Measurements from ENCODE around the gene RBM12.
A peak's percentile ranks its signal among the peaks of the same experiment; 100 is the strongest.
"Not testable (repeated sequence)": the region's sequence is repeated elsewhere in the genome, so short reads cannot be mapped to it uniquely, and the experiment has no call there.

Gene RBM12

GRCh38 chr20:35695245-35695749 is 30.6 kb upstream of the RBM12 start:
- TF ChIP-seq, protein P1, sequence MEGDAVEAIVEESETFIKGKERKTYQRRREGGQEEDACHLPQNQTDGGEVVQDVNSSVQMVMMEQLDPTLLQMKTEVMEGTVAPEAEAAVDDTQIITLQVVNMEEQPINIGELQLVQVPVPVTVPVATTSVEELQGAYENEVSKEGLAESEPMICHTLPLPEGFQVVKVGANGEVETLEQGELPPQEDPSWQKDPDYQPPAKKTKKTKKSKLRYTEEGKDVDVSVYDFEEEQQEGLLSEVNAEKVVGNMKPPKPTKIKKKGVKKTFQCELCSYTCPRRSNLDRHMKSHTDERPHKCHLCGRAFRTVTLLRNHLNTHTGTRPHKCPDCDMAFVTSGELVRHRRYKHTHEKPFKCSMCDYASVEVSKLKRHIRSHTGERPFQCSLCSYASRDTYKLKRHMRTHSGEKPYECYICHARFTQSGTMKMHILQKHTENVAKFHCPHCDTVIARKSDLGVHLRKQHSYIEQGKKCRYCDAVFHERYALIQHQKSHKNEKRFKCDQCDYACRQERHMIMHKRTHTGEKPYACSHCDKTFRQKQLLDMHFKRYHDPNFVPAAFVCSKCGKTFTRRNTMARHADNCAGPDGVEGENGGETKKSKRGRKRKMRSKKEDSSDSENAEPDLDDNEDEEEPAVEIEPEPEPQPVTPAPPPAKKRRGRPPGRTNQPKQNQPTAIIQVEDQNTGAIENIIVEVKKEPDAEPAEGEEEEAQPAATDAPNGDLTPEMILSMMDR (conservative IDR thresholded peaks at IDR 0.05; ENCODE audit: low read depth, low read length): no peak
- H3K4me3 ChIP-seq (ENCODE audit: low read depth, low read length): no peak overlapping the region
- no peak for DNase-seq (ENCODE audit: low read depth)

DNA sequence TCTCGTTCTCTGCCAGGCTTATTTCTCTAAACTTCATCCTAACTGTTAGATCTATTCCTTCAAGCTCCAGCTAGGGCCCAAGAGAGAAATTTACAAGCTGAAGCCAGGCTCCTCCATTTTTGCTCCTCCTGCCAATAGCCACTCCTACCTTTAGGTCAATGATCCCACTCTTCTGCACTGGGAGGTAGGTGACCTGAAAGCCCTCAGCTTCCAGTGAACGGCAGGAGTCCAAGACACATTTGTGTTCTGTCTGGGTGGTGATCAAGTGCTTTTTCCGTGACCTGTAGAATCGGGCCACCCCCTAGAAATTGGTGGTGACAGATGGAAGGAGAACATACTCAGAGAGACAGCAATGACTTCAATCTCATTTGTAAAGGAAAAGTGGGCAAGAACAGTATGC is 25.6 kb upstream of the RBM12 start:
- no peak for DNase-seq (ENCODE audit: low read depth)
- TF ChIP-seq, protein P1 (conservative IDR thresholded peaks at IDR 0.05; ENCODE audit: low read depth, low read length): no peak

GRCh38 chr20:35686872-35687271 is 22.2 kb upstream of the RBM12 start:
- TF ChIP-seq, protein P1 (conservative IDR thresholded peaks at IDR 0.05; ENCODE audit: low read depth, low read length): peak; percentile 44
- DNase-seq (ENCODE audit: low read depth); H3K4me3 ChIP-seq (ENCODE audit: low read depth, low read length): not testable (repeated sequence)

More for the DNA sequence above, 25.6 kb upstream of the RBM12 start:
- H3K4me3 ChIP-seq (ENCODE audit: low read depth, low read length): no peak overlapping the region

- not testable (repeated sequence) for DNase-seq (ENCODE audit: low read depth)
These were observed 20.7 kb upstream of the RBM12 start for GRCh38 chr20:35685368-35685767.

DNA sequence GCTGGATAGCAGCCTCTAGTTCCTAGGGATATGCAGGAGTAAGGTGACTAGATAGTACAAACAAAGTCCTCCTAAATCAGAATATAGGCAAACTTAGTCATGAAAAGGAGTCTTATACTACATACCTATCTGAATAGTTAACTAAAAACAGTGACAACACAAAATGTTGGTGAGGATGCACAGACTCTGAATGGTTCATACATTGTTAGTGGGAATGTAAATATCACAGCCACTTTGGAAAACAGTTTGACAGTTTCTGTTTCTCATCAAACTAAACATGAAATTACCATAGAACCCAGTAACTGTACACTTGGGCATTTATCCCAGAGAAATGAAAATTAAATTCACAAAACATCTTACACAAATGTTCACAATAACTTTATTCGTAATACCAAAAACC is 17.3 kb upstream of the RBM12 start:
- no peak for DNase-seq (ENCODE audit: low read depth)
- no peak overlapping the region for H3K4me3 ChIP-seq (ENCODE audit: low read depth, low read length)
- TF ChIP-seq, protein P1 (conservative IDR thresholded peaks at IDR 0.05; ENCODE audit: low read depth, low read length): no peak

More at GRCh38 chr20:35685368-35685767, 20.7 kb upstream of the RBM12 start:
- not testable (repeated sequence) for H3K4me3 ChIP-seq (ENCODE audit: low read depth, low read length)

- TF ChIP-seq, protein P1 (conservative IDR thresholded peaks at IDR 0.05; ENCODE audit: low read depth, low read length): no peak
- DNase-seq (ENCODE audit: low read depth): no peak
- H3K4me3 ChIP-seq (ENCODE audit: low read depth, low read length): no peak overlapping the region
These were observed 15.9 kb upstream of the RBM12 start for GRCh38 chr20:35680452-35681183.

- H3K4me3 ChIP-seq (ENCODE audit: low read depth, low read length): no peak overlapping the region
- TF ChIP-seq, protein P1 (conservative IDR thresholded peaks at IDR 0.05; ENCODE audit: low read depth, low read length): no peak
- DNase-seq (ENCODE audit: low read depth): no peak
These were observed 10.2 kb upstream of the RBM12 start for GRCh38 chr20:35674921-35675320.
